GM21529 (cell line): ENCODE results near the gene GSTO2.
A peak's percentile ranks its signal among the peaks of the same experiment; 100 is the strongest.

Experiments used
- ATAC-seq: cut with Tn5 transposase; IDR thresholded peaks from one replicate; pipeline ENCODE4 v1.9.1; 2021; ENCODE audit not compliant: unreplicated experiment

The GSTO2 gene

DNA sequence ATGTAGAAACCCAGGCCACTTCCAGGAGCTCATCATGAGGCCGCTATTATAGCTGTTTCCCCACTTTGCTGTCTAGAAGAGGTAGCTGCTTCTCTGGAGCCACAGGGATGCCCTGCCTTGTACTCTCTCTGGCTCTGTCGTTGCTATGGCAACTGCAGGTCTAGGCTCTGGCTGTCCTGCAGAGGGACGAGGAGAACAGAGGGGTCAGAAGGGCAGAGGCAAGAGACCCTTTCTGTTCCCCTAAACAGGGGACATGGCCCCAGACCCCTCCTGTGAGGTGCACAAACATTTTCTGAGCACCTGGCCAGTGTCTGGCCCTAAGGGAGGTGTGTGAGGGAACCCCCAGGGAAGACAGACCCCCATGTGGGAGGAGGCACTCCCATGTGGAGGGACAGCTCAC is 37.9 kb downstream of the GSTO2 start:
- ATAC-seq: no peak

DNA sequence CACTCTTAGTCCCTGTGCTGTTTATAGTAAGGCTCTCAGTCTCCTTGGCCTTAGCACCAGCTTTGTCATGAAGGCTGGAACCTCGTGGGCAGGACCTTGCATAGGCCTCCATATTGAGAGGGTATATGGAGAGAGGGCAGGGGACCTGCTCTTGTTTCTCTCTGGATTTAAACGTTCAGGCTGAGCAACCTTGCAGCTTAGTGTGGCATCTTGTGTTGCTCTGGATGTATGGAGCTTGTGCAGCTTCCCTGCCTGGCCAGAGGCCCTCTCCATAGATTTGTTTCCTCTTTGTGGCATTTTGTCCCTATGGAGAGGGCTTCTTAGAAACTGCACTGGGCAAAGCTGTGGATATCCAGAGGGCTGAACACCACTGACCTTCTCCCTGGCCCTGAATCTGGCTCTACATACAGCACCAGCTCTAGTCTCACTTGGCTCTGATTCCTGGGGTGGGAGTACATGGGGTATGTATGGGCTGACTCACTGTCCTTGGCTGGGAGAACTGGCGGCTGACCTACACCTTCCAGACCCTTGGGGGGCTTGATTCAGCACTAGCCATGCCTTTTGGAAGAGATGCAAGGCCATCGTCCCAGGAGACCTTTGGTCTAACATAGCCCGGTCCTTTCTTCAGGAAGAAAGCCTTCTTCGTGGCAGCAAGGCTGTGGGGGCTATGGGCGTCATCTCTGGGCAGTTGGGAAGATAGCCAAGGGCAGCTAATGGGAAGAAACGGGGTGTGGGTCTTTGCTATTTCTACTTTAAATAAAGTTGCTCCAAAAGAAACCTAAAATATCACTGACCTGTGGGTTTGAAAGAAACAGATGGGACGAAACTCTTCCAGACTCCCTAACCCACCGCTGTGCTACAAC is 38.8 kb downstream of the GSTO2 start:
- no peak for ATAC-seq

- ATAC-seq: peak; percentile 78
Observed at GRCh38 chr10:104308439-104308903, 39.5 kb downstream of the GSTO2 start.

- ATAC-seq: no peak
Observed at GRCh38 chr10:104309980-104310978, 41.3 kb downstream of the GSTO2 start.

- ATAC-seq: no peak
Observed at GRCh38 chr10:104311184-104311720, 42.3 kb downstream of the GSTO2 start.

DNA sequence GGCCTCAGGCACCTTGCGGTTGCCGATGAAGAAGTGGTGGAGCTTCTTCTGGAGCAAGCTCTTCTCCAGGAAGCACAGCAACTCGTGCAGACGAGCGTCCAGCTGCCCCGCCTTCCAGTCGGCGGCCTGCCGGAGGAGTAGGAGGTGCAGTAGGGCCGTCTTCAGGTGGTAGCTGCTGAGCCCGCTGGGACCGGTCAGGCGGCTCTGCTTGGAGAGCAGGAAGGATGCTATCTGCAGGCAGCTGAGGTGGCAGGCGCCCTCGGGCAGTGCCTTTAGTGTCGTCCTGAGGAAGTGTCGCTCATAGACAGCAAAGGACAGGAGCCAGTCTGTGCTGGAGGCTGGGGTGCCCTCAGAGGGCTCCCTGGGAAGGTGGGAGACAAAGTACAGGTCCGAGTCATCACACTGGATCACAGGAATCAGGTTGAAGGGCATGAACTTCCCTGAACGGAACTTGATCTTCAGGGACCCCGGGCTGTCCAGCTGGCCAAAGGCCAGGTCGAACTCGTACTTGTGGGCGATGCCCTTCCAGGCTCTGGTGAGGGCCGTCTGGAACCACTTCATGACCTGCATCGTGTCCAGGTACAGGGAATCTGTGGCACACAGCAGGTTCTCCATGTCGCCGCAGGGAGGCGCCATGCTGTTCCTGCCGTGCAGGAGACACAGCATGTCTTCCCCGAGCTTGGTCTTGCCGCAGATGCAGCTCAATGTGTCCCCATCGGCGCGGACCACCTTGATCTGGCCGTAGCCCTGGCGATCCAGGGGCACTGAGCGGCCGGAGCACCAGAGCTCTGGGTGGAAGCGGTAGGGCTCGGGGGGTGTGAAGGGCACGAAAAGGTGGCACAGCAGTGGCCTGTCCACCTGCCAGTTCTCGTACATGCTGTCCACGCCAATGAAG is 45.9 kb downstream of the GSTO2 start:
- ATAC-seq: no peak

GRCh38 chr10:104315486-104315921 is 46.5 kb downstream of the GSTO2 start:
- no peak for ATAC-seq

DNA sequence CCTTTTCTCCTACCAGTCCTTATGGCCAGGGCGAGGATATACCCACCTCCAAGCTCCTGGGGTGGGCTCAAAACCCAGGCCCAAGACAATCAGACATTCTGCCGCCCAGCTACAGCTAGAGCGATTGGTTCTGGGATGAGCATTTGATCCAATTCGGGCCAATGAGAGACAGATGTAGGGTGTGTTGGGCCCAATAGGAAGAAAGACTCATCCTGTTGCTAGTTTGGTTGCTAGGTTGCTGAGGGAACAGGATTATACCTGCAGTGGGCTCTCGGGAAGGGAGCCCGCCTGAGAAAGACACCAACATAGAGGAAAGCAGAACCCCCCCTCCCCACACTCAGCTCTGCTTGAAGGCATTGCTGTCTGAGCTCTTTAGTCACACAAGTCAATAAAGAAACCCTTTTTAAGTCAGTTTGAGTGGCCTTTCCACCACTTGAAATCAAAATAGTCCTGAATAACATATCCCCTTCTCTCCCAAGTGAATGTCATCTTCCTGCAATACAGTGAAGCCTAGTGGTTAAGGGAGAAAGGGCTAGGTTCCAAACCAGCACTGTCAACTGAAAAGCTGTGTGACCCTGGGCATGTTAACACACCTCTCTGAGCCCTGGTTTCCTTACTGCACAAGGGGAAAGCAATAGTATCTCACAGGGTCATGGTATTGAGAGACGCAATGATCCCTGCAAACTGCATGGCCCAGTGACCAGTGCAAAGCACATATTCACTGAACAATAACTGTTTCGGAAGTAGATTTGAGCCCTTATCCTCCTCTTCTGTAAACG is 47.5 kb downstream of the GSTO2 start:
- ATAC-seq: no peak

DNA sequence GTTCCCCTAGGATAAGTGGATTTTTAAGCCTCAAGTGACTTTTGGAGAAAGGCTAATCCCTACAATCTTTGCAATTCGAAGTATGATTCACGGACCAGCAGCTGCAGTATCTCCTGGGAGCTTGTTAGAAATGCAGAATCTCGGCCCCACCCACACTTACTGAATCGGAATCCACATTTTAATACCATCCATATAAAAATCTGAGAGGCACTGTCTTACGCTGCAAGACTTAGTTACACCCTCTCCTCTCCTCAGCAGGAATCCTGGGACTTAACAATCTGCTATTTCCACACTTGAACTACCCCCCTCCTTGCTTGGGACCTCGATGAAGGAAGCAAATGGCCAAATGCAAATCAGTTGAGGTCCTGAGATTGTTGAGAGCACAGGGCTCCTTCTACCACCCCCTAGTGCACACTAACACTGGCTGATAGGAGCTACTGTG is 48.3 kb downstream of the GSTO2 start:
- ATAC-seq: peak; percentile 33

- ATAC-seq: peak; percentile 37
Observed at GRCh38 chr10:104317726-104318299, 48.8 kb downstream of the GSTO2 start.

GRCh38 chr10:104318326-104318725 is 49.3 kb downstream of the GSTO2 start:
- no peak for ATAC-seq

- ATAC-seq: no peak
Observed at GRCh38 chr10:104318810-104319741, 50.1 kb downstream of the GSTO2 start.

DNA sequence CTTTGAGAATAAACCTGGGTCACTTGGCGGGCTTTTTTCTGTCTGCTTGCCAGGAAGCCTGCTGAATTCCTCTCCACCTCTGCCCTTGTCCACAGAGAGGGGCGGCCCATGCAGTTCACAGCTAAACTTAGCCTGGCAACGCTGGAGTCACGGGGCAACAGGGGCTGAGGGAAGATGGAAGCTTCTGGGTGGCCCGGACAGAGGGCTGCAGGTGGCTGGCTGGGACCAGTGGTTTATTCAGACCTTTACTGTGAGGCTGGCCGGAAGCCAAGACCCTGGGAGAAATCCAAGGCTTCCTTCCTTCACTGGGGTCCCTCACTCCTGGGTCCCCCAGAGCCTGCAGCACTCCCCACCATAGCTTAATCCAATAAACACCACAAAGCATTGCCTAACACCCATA is 52.2 kb downstream of the GSTO2 start:
- no peak for ATAC-seq

DNA sequence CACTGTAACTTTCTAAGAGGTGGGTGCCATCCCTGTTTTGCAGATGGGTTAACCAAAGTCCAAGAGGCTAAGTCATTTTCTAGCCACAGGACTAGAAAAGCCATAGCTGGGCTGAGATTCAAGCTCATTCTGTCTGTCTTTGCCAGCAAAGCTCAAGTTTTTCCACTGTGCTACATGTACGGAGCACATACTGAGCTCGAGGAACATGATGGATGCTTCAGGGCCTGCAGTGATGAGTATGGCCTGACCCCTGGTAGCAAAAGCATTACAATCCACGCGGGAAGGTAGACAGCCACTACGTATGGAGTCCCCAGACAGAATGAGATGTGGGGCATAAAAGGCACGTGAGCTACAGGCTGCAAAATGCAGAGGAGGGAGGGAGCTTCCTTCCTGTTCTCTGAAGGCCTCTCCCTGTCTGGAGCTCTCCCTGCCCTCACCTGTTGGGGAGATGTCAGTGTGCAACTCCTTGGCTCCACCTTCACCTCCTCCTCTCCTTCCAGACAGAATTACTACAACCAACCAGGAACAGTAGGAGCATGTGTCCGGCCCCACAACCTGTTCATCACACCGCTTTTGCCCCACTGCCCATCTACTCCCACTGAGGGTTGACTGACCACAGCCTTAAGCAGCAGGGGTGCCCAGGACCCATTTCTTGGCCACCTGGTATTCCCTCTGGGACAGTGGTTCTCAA is 52.9 kb downstream of the GSTO2 start:
- peak; percentile 7 for ATAC-seq

DNA sequence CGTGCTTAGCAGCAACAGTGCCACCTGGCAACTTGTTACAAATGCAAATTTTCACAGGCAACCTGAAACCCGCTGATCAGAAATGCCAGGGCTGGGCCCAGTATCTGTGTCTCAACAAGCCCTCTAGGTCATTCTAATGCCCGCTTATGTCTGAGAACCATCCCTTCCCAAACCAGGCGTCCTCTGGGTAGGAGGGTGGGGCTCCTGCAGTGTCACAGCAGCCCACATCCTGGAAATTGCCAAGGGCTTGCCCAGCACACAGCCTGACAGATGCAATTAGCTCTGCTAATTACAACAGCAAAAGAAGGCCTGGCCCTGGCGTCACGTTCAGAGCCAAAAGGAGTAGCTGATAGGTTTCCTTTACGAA is 53.4 kb downstream of the GSTO2 start:
- ATAC-seq: peak; percentile 42

GRCh38 chr10:104323085-104323484 is 54.1 kb downstream of the GSTO2 start:
- no peak for ATAC-seq

- no peak for ATAC-seq
Observed at GRCh38 chr10:104323760-104324201, 54.8 kb downstream of the GSTO2 start.
